ENCODE measurements around the gene TMTC2. TPM values are rescaled to one million over a fixed set of nuclear protein-coding genes. Genes with fewer than 3 reads are reported as not detected.
A peak's percentile ranks its signal among the peaks of the same experiment; 100 is the strongest.
"Not testable (repeated sequence)": the region's sequence is repeated elsewhere in the genome, so short reads cannot be mapped to it uniquely, and the experiment has no call there.

Gene TMTC2
- total and polyA plus RNA-seq, 2 experiments from 2014 or later, result 0.36 to 5.6 TPM

DNA sequence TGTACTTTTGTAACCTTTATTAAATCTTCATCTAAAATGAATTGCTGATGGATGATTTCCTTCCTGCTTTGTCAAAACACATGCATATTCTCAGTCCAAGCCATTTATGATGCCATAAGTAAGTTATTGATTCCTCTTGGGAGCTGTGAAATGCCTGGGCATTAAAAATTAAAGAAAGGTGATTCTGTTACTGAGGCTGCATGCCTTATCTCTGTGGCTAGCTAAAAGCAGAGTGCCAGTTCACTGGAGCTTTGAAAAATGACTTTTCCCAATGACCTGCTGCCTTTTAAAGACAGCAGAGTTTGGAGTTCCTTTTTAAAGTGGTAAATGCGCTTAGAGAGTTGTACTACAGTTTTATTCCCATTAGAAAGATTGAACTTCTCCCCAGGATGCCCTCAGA is 152.1 kb downstream of the TMTC2 start:
- no peaks in the 10 kb centered on the region for H3K9me3 ChIP-seq (ENCODE audit: low read depth)
- DNase-seq, result no peak
- WGBS, 2 experiments (ENCODE audit: low coverage in 1 of 2, low lambda C conversion rate in 2 of 2, missing lambda C conversion rate in 2 of 2), result 92 to 100% methylated on average over 1 of the region's 1 CpG
- H3K4me3 ChIP-seq, result no peak overlapping the region
- H3K27ac ChIP-seq, result no peak overlapping the region
- H3K4me1 ChIP-seq (ENCODE audit: insufficient read depth), result peaks cover 21% of the 10 kb centered on the region
- TF ChIP-seq EZH2 (IDR thresholded peaks at IDR 0.05; ENCODE audit: insufficient read depth, poor library complexity, severe bottlenecking) (no peak), EZH2phosphoT487 (IDR thresholded peaks at IDR 0.05; ENCODE audit: insufficient read depth, low read depth) (no peak)
- H3K79me2 ChIP-seq (ENCODE audit: insufficient read depth), result no peaks in the 10 kb centered on the region
- no peaks in the 10 kb centered on the region for H4K20me1 ChIP-seq (ENCODE audit: insufficient read depth)
- no peak overlapping the region for H3K9ac ChIP-seq
- H3K4me2 ChIP-seq (ENCODE audit: unreplicated experiment), result no peak overlapping the region
- H2AFZ ChIP-seq, result no peak overlapping the region
- in situ Hi-C loops (cut with MboI), result no loop called here
- no peaks in the 10 kb centered on the region for H3K9me2 ChIP-seq (ENCODE audit: insufficient read depth)
- H3K36me3 ChIP-seq (ENCODE audit: low read depth), result no peaks in the 10 kb centered on the region
- no peaks in the 10 kb centered on the region for H3F3A ChIP-seq (ENCODE audit: insufficient read depth)
- H3K27me3 ChIP-seq (replicated peaks; ENCODE audit: insufficient read depth), result no peaks in the 10 kb centered on the region

DNA sequence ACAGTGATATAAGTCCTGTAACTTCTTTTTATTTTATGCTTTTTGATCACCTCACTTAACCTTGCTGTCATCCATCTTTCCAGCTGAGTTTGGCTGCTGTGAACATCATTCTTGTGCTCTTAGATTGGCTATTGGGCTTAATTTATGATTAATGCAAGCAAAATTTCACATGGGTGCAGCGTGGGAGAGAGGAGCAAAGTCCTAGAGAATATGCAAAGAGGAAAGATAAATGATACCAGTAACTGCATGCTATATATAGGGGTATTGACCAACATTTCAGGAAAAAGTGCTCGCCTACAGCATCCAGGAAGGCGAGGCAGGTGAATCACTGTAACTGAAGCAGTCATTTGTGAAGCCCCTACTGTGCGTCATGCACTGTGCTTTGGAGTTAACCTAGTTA is 153.1 kb downstream of the TMTC2 start:
- in situ Hi-C loops (cut with MboI), result no loop called here
- DNase-seq, result no peak
- 95 to 96% methylated on average over 4 of the region's 4 CpGs for WGBS, 2 experiments (ENCODE audit: low coverage in 1 of 2, low lambda C conversion rate in 2 of 2, missing lambda C conversion rate in 2 of 2)

DNA sequence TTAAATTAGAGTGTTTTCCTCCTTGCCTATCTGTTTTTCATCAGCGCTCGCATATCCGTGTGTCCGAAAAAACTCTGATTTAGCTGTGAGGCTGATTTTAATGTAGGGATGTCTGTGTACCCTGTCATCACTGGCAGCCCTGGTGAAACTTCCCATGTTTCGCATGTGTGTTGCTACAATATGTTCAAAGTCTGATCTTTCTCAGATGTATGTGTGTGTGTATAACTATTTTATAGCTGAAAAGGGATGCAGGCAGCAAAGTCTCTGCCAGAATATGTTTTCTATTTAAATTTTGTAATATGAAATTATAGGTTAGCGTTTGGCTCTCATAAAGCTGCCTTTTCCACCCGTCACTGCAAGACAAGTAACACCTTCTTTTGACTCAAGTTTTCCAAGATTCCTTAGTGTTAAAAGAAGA is 154.8 kb downstream of the TMTC2 start:
- DNase-seq, result peak; percentile 13

More for the DNA sequence above, 153.1 kb downstream of the TMTC2 start:
- Histone ChIP-seq H3F3A (ENCODE audit: insufficient read depth) (no peaks in the 10 kb centered on the region), H3K4me2 (ENCODE audit: unreplicated experiment) (no peak overlapping the region), H3K4me1 (ENCODE audit: insufficient read depth) (peaks cover 17% of the 10 kb centered on the region), H2AFZ (no peak overlapping the region), H3K79me2 (ENCODE audit: insufficient read depth) (no peaks in the 10 kb centered on the region), H4K20me1 (ENCODE audit: insufficient read depth) (no peaks in the 10 kb centered on the region), H3K27me3 (replicated peaks; ENCODE audit: insufficient read depth) (no peaks in the 10 kb centered on the region), H3K36me3 (ENCODE audit: low read depth) (no peaks in the 10 kb centered on the region), H3K9ac (no peak overlapping the region), H3K9me2 (ENCODE audit: insufficient read depth) (no peaks in the 10 kb centered on the region), H3K4me3 (no peak overlapping the region), H3K27ac (no peak overlapping the region), H3K9me3 (ENCODE audit: low read depth) (no peaks in the 10 kb centered on the region)
- no peak for TF ChIP-seq EZH2 (IDR thresholded peaks at IDR 0.05; ENCODE audit: insufficient read depth, poor library complexity, severe bottlenecking)
- no peak for TF ChIP-seq EZH2phosphoT487 (IDR thresholded peaks at IDR 0.05; ENCODE audit: insufficient read depth, low read depth)

DNA sequence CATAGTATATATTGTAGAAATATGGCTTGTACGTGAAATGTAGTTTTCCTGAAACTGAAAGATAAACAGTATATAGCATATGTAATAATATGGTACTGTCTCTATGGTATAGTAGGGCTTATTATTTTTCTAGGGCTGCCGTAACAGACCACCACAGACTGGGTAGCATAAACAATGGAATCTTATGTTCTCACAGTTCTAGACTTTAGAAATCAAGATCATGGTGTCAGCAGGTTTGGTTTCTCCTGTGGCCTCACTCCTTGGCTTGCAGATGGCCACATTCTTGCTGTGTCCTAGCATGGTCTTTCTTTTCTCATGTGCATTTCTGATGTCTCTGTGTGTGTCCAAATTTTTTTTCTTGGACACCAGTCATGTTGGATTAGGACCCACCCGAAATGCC is 155.8 kb downstream of the TMTC2 start:
- Histone ChIP-seq H3K79me2 (ENCODE audit: insufficient read depth) (no peaks in the 10 kb centered on the region), H3K27ac (no peak overlapping the region), H3K4me1 (ENCODE audit: insufficient read depth) (peaks cover 8% of the 10 kb centered on the region; the same call in 1 of the 2 replicates), H3K9me3 (ENCODE audit: low read depth) (no peaks in the 10 kb centered on the region), H3K4me2 (ENCODE audit: unreplicated experiment) (no peak overlapping the region), H3K9ac (no peak overlapping the region), H4K20me1 (ENCODE audit: insufficient read depth) (no peaks in the 10 kb centered on the region), H2AFZ (no peak overlapping the region), H3K4me3 (no peak overlapping the region), H3F3A (ENCODE audit: insufficient read depth) (no peaks in the 10 kb centered on the region), H3K36me3 (ENCODE audit: low read depth) (no peaks in the 10 kb centered on the region), H3K27me3 (replicated peaks; ENCODE audit: insufficient read depth) (no peaks in the 10 kb centered on the region), H3K9me2 (ENCODE audit: insufficient read depth) (no peaks in the 10 kb centered on the region)
- TF ChIP-seq EZH2phosphoT487 (IDR thresholded peaks at IDR 0.05; ENCODE audit: insufficient read depth, low read depth), result no peak
- in situ Hi-C loops (cut with MboI), result no loop called here
- no peak for DNase-seq
- 97 to 99% methylated on average over 3 of the region's 3 CpGs for WGBS, 2 experiments (ENCODE audit: low coverage in 1 of 2, low lambda C conversion rate in 2 of 2, missing lambda C conversion rate in 2 of 2)

More for the DNA sequence above, 154.8 kb downstream of the TMTC2 start:
- H3K9ac ChIP-seq, result no peak overlapping the region
- H3F3A ChIP-seq (ENCODE audit: insufficient read depth), result no peaks in the 10 kb centered on the region
- H3K27ac ChIP-seq, result no peak overlapping the region
- peaks cover 8% of the 10 kb centered on the region; the same call in 1 of the 2 replicates for H3K4me1 ChIP-seq (ENCODE audit: insufficient read depth)
- 44 to 47% methylated on average over 7 of the region's 7 CpGs for WGBS, 2 experiments (ENCODE audit: low coverage in 1 of 2, low lambda C conversion rate in 2 of 2, missing lambda C conversion rate in 2 of 2)
- H2AFZ ChIP-seq, result peak overlapping the region; percentile 14; the same call in 1 of the 2 replicates
- H4K20me1 ChIP-seq (ENCODE audit: insufficient read depth), result no peaks in the 10 kb centered on the region
- in situ Hi-C loops (cut with MboI), result no loop called here
- peak overlapping the region; percentile 54 for H3K4me2 ChIP-seq (ENCODE audit: unreplicated experiment)
- peak overlapping the region; percentile 27; the same call in 1 of the 2 replicates for H3K4me3 ChIP-seq
- no peaks in the 10 kb centered on the region for H3K9me3 ChIP-seq (ENCODE audit: low read depth)
- H3K9me2 ChIP-seq (ENCODE audit: insufficient read depth), result no peaks in the 10 kb centered on the region
- no peaks in the 10 kb centered on the region for H3K79me2 ChIP-seq (ENCODE audit: insufficient read depth)
- no peaks in the 10 kb centered on the region for H3K36me3 ChIP-seq (ENCODE audit: low read depth)
- no peaks in the 10 kb centered on the region for H3K27me3 ChIP-seq (replicated peaks; ENCODE audit: insufficient read depth)
- TF ChIP-seq EZH2 (IDR thresholded peaks at IDR 0.05; ENCODE audit: insufficient read depth, poor library complexity, severe bottlenecking) (no peak), EZH2phosphoT487 (IDR thresholded peaks at IDR 0.05; ENCODE audit: insufficient read depth, low read depth) (no peak)

DNA sequence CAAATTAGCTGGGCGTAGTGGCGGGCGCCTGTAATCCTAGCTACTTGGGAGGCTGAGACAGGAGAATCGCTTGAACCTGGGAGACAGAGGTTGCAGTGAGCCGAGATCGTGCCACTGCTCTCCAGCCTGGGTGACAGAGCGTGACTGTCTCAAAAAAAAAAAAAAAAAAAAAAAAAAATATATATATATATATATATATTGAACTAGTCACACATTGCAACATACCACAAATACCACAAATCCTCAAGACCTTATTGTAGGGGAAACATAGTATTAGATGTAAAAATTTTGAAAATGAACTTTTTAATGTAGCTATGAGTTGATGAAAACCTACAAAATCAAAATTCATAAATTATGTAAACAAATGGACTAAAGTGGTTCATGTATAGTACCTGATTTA is 158.4 kb downstream of the TMTC2 start:
- WGBS, 2 experiments (ENCODE audit: low coverage in 1 of 2, low lambda C conversion rate in 2 of 2, missing lambda C conversion rate in 2 of 2), result 92 to 100% methylated on average over 4 to 6 of the region's 7 CpGs
- in situ Hi-C loops (cut with MboI), result not testable (repeated sequence)

More for the DNA sequence above, 158.4 kb downstream of the TMTC2 start:
- H3K4me2 ChIP-seq (ENCODE audit: unreplicated experiment); H3K9ac ChIP-seq; H2AFZ ChIP-seq; H3K27ac ChIP-seq; H3K4me3 ChIP-seq; H3K79me2 ChIP-seq (ENCODE audit: insufficient read depth); H3K4me1 ChIP-seq (ENCODE audit: insufficient read depth); H3K9me2 ChIP-seq (ENCODE audit: insufficient read depth); H3K36me3 ChIP-seq (ENCODE audit: low read depth); DNase-seq; H3K27me3 ChIP-seq (replicated peaks; ENCODE audit: insufficient read depth); H3F3A ChIP-seq (ENCODE audit: insufficient read depth); H4K20me1 ChIP-seq (ENCODE audit: insufficient read depth); H3K9me3 ChIP-seq (ENCODE audit: low read depth): not testable (repeated sequence)

All from GM23248 (cell line).